Activated CD8-positive, alpha-beta memory T cell treated with anti-CD3 and anti-CD28 coated beads, Interleukin-2, amount 10 ng/mL, durations not matched to agents 7 days and 5 days (primary cell): ENCODE measurements around the gene LPP. TPM values are rescaled to one million over a fixed set of nuclear protein-coding genes. Genes with fewer than 3 reads are reported as not detected.

Experiments used
- ATAC-seq: fragments of 150-1000 bp; cut with Tn5 transposase; one replicate; pipeline ENCODE4 v1.10.0; 2021; ENCODE audit warnings: moderate library complexity
- CTCF ChIA-PET: fragments of 350-600 bp; sonication (Branson Sonifier 250); formaldehyde crosslinking; loops from one replicate; lab custom pipeline; 2021; ENCODE audit warnings: antibody characterized with exemption; lab: Charles Lee
- DNase-seq: peaks from one replicate; pipeline ENCODE4 v3.0.0-alpha.2; 2020
- H3K27ac Mint-ChIP-seq: one replicate; pipeline ENCODE4 v1.8.0; 2021; ENCODE audit warnings: mild to moderate bottlenecking, mixed read lengths
- H3K27me3 Mint-ChIP-seq: one replicate; pipeline ENCODE4 v1.8.0; 2021; ENCODE audit warnings: mixed read lengths
- H3K36me3 Mint-ChIP-seq: one replicate; pipeline ENCODE4 v1.8.0; 2021; ENCODE audit warnings: mild to moderate bottlenecking, mixed read lengths
- H3K4me1 Mint-ChIP-seq: one replicate; pipeline ENCODE4 v1.8.0; 2021; ENCODE audit warnings: mixed read lengths
- H3K4me3 Mint-ChIP-seq: one replicate; pipeline ENCODE4 v1.8.0; 2021; ENCODE audit warnings: mild to moderate bottlenecking, moderate library complexity, mixed read lengths
- H3K9me3 Mint-ChIP-seq: one replicate; pipeline ENCODE4 v1.8.0; 2022; ENCODE audit warnings: low read depth, mixed read lengths
- total RNA-seq, 2 experiments: library from RNA; stranded (reverse); gene quantifications; one replicate each; pipeline ENCODE4 v1.2.3, GENCODE V29; 2021

Gene LPP
- total RNA-seq, 2 experiments from 2014 or later, result 23.6 to 57.1 TPM

DNA sequence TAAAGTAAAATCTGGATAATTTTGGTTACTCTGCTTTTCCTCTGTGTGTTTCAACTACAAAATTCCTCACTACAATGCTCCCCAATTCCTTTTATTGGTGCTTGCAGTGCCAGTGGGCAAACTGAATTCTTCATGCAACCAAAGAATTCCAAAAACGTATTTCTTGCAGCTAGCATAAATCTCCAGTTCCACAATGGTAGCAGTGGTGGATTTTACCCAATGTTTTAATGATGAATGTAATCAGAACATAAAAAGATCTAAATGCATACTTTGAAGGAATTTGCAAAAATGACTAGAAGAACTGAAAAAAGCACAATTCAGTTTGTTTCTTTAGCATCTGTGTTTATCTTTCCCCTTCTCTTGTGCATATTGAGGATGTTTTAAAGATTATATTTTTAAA, 658.2 kb downstream of the LPP start:
- Mint-ChIP-seq H3K4me1 (no peaks in the 10 kb centered on the region), H3K27me3 (no peaks in the 10 kb centered on the region), H3K27ac (no peak overlapping the region), H3K9me3 (peaks cover 15% of the 10 kb centered on the region), H3K36me3 (peaks cover 16% of the 10 kb centered on the region), H3K4me3 (no peak overlapping the region)
- ATAC-seq, result no peak
- no peak for DNase-seq
- CTCF ChIA-PET, result no interaction called here

DNA sequence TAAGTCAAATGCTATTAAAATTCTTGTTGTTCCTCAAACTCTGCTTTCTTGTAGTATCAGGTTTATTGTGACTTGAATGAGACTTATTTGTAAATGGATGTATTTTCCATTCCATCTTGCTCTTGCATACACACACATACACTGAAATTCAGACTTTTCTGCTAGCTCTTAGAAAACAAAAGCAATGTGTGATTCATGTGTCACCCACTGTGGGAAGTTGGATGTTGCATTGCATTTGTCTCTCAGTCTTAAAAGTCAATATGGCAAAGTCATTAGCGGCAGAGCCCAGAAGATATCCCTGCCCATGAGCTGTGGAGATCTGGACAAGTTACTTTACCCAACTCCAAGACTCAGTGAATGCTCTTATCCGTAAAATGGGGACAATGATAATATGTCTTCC, 660.6 kb downstream of the LPP start:
- no peak overlapping the region for H3K27ac Mint-ChIP-seq
- DNase-seq (no peak), ATAC-seq (no peak)
- peaks cover 3% of the 10 kb centered on the region for H3K9me3 Mint-ChIP-seq
- no peaks in the 10 kb centered on the region for H3K27me3 Mint-ChIP-seq
- H3K4me3 Mint-ChIP-seq, result no peak overlapping the region
- H3K4me1 Mint-ChIP-seq, result no peaks in the 10 kb centered on the region
- no peaks in the 10 kb centered on the region for H3K36me3 Mint-ChIP-seq
- CTCF ChIA-PET, result no interaction called here

DNA sequence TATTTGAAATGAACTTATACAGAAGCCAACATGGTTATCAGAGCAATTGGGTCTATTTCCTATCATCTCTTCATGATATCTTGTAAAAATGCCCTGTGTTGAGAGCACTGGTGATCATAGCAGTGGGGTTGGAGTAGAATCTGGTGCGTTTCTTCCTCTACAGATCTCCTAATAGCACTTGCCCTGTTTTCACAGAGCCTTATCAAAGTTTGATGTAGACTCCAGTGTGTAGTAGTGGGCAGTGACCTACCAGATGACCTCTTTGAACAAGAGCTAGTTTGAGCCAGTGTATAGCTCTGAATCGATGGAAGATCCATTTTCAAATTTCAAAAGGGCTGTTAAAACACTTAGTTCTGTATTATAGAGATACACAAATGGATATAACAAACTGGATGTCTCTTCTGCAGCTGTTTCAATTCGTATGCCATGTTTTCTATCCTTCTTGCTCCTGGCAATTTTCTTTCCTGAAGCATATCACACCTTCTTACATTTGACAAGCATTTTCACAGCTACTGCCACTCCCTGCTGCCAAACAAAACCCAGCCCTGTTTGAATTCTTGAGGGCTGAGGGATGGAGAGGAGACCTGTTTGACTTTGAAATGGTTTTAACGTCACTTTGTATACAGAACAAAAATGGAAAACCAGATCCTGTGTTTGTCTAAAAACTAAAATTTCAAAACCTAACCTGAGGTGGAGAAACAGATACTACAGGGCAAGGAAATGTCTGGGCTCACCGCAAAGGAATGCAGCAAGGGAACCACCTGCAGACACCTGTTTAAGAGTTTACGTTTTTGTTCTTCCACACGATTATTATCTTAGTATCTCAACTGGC, 663.4 kb downstream of the LPP start:
- CTCF ChIA-PET, result no interaction called here
- H3K4me3 Mint-ChIP-seq, result no peak overlapping the region

DNA sequence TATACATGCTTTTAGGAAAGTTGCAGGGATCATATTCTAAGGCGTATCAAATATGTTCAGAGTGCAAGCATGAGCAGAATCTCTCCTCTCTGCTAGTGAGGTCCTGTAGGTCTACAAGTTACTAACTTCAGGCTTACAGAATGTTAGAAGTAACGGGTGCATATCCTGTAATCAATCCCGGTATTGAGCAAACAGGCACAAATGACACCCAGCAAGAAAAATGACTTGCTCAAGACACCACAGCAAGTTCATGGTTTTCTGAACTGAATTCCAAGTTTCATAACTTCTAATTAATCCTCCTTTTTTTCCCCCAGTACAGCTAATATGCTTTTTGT, 663.9 kb downstream of the LPP start:
- Mint-ChIP-seq H3K27me3 (no peaks in the 10 kb centered on the region), H3K9me3 (no peaks in the 10 kb centered on the region), H3K36me3 (no peaks in the 10 kb centered on the region)

More for the DNA sequence above, 663.4 kb downstream of the LPP start:
- DNase-seq, result no peak
- ATAC-seq, result no peak
- no peak overlapping the region for H3K27ac Mint-ChIP-seq
- no peaks in the 10 kb centered on the region for H3K36me3 Mint-ChIP-seq
- no peaks in the 10 kb centered on the region for H3K9me3 Mint-ChIP-seq
- no peaks in the 10 kb centered on the region for H3K27me3 Mint-ChIP-seq
- H3K4me1 Mint-ChIP-seq, result no peaks in the 10 kb centered on the region

DNA sequence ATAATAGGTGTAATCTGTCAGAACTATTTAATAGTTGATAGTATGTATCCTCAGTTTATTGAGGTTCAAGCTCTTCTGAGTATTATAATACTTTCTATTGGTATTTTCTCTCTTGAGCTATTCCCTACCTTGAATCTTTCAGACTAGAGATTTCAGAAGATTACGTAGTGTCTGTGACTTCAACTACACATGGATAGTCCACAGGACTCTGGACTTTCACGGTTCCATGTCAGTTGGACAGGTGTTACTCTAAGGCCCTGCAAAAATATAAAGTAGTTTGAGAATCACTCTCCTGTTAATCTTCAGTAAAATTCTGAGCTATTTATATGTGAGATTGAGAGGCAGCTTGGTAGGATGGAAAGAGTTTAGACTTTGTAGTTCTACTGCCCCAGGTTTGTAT, 664.3 kb downstream of the LPP start:
- no peaks in the 10 kb centered on the region for H3K4me1 Mint-ChIP-seq
- H3K27ac Mint-ChIP-seq, result no peak overlapping the region
- H3K36me3 Mint-ChIP-seq, result no peaks in the 10 kb centered on the region
- ATAC-seq (no peak), DNase-seq (no peak)
- no peaks in the 10 kb centered on the region for H3K9me3 Mint-ChIP-seq
- H3K27me3 Mint-ChIP-seq, result no peaks in the 10 kb centered on the region
- CTCF ChIA-PET, result no interaction called here
- no peak overlapping the region for H3K4me3 Mint-ChIP-seq

More for the DNA sequence above, 663.9 kb downstream of the LPP start:
- Mint-ChIP-seq H3K27ac (no peak overlapping the region), H3K4me1 (no peaks in the 10 kb centered on the region), H3K4me3 (no peak overlapping the region)
- CTCF ChIA-PET, result no interaction called here
- no peak for DNase-seq
- ATAC-seq, result no peak

DNA sequence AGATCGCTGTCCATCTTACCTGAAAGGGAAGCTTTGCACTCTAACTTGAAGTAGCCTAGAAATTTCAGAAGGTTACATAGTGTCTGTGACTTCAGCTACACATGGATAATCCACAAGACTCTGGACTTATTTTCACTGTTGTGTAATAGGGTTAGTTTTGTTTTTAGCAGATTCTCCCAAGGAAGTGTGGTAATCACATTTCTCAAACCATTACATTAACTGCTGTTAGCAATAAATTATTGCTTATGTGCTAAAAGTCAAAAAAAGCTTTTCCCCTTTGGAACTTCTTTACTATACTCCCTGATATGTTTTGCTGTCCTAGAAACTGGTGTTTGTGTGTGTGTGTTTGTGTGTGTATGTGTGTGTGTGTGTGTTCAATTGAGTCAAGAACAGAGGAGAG, 666.0 kb downstream of the LPP start:
- CTCF ChIA-PET, result interaction anchor here (0.8 kb wide), 1 partner anchor 11 kb away, joined by 3 read pairs; no protein-coding TSS in a partner anchor
- ATAC-seq (no peak), DNase-seq (no peak)
- Mint-ChIP-seq H3K27ac (no peak overlapping the region), H3K9me3 (no peaks in the 10 kb centered on the region), H3K4me3 (no peak overlapping the region), H3K4me1 (no peaks in the 10 kb centered on the region), H3K36me3 (no peaks in the 10 kb centered on the region), H3K27me3 (no peaks in the 10 kb centered on the region)

DNA sequence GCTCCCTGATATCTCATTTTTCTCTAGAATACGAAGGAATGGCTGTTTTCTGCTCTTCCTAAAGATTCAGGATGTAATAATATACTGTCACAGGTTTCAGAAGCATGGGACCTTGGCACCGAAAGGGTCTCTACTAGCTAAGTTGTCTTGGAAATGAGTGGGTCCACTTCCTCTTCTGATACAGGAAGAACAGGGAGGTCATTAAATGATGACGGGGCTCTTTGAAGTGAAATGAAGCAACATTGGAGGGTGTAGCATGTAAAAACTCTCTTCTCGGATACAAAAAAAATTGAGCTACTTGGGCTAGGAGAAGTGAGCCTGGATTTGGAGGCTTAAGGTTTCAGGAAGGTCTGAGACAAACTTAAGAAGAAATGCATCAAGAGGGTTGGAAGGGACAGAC, 668.0 kb downstream of the LPP start:
- peaks cover 10% of the 10 kb centered on the region for H3K4me1 Mint-ChIP-seq
- no peaks in the 10 kb centered on the region for H3K27me3 Mint-ChIP-seq
- no peak overlapping the region for H3K4me3 Mint-ChIP-seq
- DNase-seq (no peak), ATAC-seq (no peak)
- H3K9me3 Mint-ChIP-seq, result no peaks in the 10 kb centered on the region
- H3K27ac Mint-ChIP-seq, result no peak overlapping the region
- CTCF ChIA-PET, result no interaction called here
- no peaks in the 10 kb centered on the region for H3K36me3 Mint-ChIP-seq

DNA sequence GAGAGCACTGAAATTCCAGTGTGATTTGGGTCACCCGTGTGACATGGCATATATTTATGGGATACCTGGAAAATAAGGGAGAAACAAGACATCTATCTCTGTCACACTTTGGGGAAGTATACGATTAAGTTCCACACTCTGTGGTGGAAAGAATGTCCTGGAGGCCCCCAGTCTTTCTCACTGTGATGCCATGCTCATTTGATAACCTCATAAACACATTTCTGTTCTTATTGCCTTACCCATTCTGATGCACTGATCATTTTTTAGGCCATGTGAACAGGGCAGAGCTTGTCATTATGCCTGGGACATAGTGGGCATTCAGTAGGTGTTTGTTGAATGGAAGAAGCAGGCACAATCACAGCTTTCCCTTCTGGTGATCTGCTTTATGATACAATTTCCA, 668.5 kb downstream of the LPP start:
- no peaks in the 10 kb centered on the region for H3K9me3 Mint-ChIP-seq
- H3K27me3 Mint-ChIP-seq, result no peaks in the 10 kb centered on the region
- no peaks in the 10 kb centered on the region for H3K36me3 Mint-ChIP-seq
- DNase-seq (no peak), ATAC-seq (no peak)
- H3K4me3 Mint-ChIP-seq, result no peak overlapping the region
- no peak overlapping the region for H3K27ac Mint-ChIP-seq
- peaks cover 10% of the 10 kb centered on the region for H3K4me1 Mint-ChIP-seq
- CTCF ChIA-PET, result no interaction called here

DNA sequence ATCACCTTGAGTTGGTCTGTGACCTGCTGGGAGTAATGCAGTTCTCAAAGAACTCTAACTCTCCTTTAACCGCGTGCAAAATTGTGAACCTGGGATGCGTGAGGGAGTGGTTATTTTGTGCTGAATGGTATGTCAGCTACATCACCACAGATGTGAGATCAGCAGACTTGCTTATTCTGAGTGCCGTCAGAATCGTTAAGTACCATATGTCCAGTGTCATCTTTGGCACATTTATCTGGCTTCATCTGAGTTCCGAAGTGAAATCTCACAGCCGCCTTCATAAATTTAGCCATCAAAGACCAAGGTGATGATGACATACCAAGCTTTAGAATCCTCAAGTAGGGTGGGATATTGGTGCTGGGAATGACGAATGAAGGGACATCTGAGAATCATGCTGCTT, 670.6 kb downstream of the LPP start:
- CTCF ChIA-PET, result no interaction called here
- H3K36me3 Mint-ChIP-seq, result no peaks in the 10 kb centered on the region

DNA sequence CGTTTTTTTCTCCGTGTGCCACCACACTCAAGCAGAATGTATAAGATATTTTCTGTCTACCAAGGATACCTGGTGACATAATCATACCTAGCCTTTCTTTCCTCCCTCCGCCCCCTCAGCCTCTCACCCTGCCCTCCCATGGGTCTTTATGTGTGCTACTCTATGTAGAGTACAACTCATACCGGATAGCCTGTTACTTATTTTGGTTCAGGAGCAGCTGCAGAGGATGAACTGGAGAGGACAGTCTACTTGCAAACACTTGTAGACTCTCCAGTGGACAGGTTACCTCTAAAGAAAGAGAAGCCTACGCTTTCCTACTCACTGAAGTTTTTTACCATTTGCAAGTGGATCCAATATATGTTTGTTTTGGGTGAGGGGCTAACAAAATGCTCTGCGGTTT, 671.9 kb downstream of the LPP start:
- H3K36me3 Mint-ChIP-seq, result no peaks in the 10 kb centered on the region
- ATAC-seq (no peak), DNase-seq (no peak)
- H3K4me1 Mint-ChIP-seq, result peaks cover 10% of the 10 kb centered on the region
- no peaks in the 10 kb centered on the region for H3K9me3 Mint-ChIP-seq
- CTCF ChIA-PET, result no interaction called here
- no peak overlapping the region for H3K27ac Mint-ChIP-seq
- H3K27me3 Mint-ChIP-seq, result no peaks in the 10 kb centered on the region
- no peak overlapping the region for H3K4me3 Mint-ChIP-seq

More for the DNA sequence above, 670.6 kb downstream of the LPP start:
- Mint-ChIP-seq H3K27ac (no peak overlapping the region), H3K27me3 (no peaks in the 10 kb centered on the region), H3K9me3 (no peaks in the 10 kb centered on the region), H3K4me1 (peaks cover 10% of the 10 kb centered on the region), H3K4me3 (no peak overlapping the region)
- DNase-seq (no peak), ATAC-seq (no peak)

DNA sequence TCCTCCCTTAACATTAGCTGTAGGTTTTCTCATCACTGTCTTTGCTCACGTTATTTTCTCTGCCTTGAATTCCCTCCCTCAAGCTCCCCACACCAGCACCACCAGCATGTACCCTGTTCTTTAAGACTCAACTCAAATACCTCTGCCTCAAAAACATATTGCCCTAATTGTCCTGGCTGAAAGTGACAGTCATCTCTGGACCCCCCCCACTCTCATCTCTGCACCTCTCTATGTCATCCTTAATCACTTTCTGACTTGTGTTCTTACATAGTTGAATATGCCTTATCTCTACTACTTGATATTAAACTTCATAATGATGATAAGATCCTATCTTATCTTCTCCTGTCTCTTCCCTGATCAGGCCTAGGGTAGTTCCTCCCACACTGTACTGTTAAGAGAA, 672.6 kb downstream of the LPP start:
- Mint-ChIP-seq H3K4me3 (no peak overlapping the region), H3K27ac (no peak overlapping the region), H3K9me3 (no peaks in the 10 kb centered on the region), H3K36me3 (no peaks in the 10 kb centered on the region), H3K27me3 (no peaks in the 10 kb centered on the region), H3K4me1 (peaks cover 10% of the 10 kb centered on the region)
- DNase-seq (no peak), ATAC-seq (no peak)
- CTCF ChIA-PET, result no interaction called here

DNA sequence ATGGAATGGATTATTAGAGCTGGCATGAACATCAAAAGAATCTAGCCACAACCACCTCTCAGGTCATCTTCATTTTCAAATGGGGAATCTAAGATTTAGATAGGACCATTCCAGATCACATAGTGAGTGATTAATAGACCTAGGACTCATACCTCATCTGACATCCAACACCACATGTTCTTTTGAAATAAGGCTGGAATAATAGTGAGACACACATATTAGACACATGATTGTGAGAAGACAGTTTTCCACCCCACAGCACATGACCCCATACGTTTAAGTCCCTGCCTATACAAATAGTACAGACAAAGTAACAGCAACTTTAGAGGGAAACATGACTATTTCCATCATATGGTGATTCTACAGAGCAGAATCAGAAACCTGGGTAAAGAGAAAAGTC, 673.1 kb downstream of the LPP start:
- no peak for ATAC-seq
- no peak for DNase-seq

DNA sequence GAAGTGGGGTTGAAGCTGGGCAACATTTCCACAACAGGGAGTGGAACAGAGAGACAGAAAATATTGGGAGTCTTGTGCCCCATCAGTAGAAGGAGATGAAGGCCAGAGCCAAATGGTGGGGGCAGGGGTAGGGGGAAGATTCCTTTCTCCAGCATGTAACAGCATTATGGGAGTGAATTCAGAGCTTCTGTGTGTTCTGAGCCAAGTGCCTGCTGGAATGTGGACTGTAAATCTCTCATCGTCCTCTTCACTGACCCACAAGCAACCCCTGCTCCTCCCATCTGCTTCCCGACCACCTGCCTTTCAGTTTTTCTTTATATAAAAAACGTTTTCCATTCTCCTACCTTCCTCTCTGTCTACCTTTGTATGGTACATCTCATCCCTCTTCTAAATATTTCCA, 673.6 kb downstream of the LPP start:
- no peaks in the 10 kb centered on the region for H3K9me3 Mint-ChIP-seq
- ATAC-seq, result no peak
- H3K4me1 Mint-ChIP-seq, result peaks cover 10% of the 10 kb centered on the region
- no peak for DNase-seq
- H3K27me3 Mint-ChIP-seq, result no peaks in the 10 kb centered on the region
- H3K27ac Mint-ChIP-seq, result no peak overlapping the region
- H3K36me3 Mint-ChIP-seq, result no peaks in the 10 kb centered on the region
- CTCF ChIA-PET, result no interaction called here
- no peak overlapping the region for H3K4me3 Mint-ChIP-seq

More for the DNA sequence above, 673.1 kb downstream of the LPP start:
- H3K4me1 Mint-ChIP-seq, result peaks cover 10% of the 10 kb centered on the region
- no peak overlapping the region for H3K4me3 Mint-ChIP-seq
- CTCF ChIA-PET, result no interaction called here
- H3K36me3 Mint-ChIP-seq, result no peaks in the 10 kb centered on the region
- H3K27me3 Mint-ChIP-seq, result no peaks in the 10 kb centered on the region
- no peaks in the 10 kb centered on the region for H3K9me3 Mint-ChIP-seq
- no peak overlapping the region for H3K27ac Mint-ChIP-seq

DNA sequence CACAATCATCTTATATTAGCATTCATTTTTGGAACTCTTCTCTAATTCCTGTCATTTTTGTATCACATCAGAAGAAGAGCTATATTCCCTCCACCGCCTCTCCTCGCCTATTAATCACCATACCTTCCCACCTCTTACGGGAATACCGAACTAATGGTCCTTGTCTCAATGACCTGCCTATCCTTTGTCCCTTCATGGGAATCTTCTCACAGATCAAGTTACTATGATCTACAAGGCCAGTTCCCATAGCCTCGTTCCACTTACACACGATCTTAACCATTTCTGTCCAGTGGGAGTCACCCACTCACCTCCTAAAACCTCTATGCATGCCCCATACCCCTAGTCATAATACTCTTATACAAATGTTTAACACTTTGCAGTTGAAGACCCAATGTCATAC, 675.2 kb downstream of the LPP start:
- H3K9me3 Mint-ChIP-seq, result no peaks in the 10 kb centered on the region
- H3K4me3 Mint-ChIP-seq, result no peak overlapping the region
- DNase-seq (no peak), ATAC-seq (no peak)
- no peaks in the 10 kb centered on the region for H3K27me3 Mint-ChIP-seq
- H3K4me1 Mint-ChIP-seq, result peaks cover 10% of the 10 kb centered on the region
- CTCF ChIA-PET, result interaction anchor here (0.9 kb wide), 1 partner anchor 1091 kb away, joined by 3 read pairs; no protein-coding TSS in a partner anchor
- H3K27ac Mint-ChIP-seq, result no peak overlapping the region
- no peaks in the 10 kb centered on the region for H3K36me3 Mint-ChIP-seq
